Sciatic nerve (tissue), 2 donors: ENCODE data around the gene CHAMP1. TPM values are rescaled to one million over a fixed set of nuclear protein-coding genes. Genes with fewer than 3 reads are reported as not detected.

ENCODE experiments used
- ATAC-seq: fragments of 200-7000 bp; cut with Tn5 transposase; one replicate; pipeline ENCODE4 v1.9.1; 2020; ENCODE audit warnings: mild to moderate bottlenecking, moderate library complexity
- DNase-seq: peaks from one replicate; pipeline ENCODE4 v3.0.0-alpha.2; 2020; ENCODE audit warnings: low spot score
- intact Hi-C: fragments of 100-400 bp; cut with DNase I; formaldehyde crosslinking; loops from one replicate; pipeline ENCODE4 v1.14.2; 2022
- total RNA-seq: library from RNA; stranded (reverse); fragmentation: NEBNext Ultra II Directional; extraction: Animal tissue kit (Norgen Biotek cat#: 25700); gene quantifications from one replicate; pipeline ENCODE4 v1.2.1, GENCODE V29; 2021
- donor health status: DM: no; HTN: no; CAD: no.
- donor health status: DM: no; HTN: no; CAD: no.

Gene CHAMP1, protein sequence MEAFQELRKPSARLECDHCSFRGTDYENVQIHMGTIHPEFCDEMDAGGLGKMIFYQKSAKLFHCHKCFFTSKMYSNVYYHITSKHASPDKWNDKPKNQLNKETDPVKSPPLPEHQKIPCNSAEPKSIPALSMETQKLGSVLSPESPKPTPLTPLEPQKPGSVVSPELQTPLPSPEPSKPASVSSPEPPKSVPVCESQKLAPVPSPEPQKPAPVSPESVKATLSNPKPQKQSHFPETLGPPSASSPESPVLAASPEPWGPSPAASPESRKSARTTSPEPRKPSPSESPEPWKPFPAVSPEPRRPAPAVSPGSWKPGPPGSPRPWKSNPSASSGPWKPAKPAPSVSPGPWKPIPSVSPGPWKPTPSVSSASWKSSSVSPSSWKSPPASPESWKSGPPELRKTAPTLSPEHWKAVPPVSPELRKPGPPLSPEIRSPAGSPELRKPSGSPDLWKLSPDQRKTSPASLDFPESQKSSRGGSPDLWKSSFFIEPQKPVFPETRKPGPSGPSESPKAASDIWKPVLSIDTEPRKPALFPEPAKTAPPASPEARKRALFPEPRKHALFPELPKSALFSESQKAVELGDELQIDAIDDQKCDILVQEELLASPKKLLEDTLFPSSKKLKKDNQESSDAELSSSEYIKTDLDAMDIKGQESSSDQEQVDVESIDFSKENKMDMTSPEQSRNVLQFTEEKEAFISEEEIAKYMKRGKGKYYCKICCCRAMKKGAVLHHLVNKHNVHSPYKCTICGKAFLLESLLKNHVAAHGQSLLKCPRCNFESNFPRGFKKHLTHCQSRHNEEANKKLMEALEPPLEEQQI
- 19.2 TPM for total RNA-seq

DNA sequence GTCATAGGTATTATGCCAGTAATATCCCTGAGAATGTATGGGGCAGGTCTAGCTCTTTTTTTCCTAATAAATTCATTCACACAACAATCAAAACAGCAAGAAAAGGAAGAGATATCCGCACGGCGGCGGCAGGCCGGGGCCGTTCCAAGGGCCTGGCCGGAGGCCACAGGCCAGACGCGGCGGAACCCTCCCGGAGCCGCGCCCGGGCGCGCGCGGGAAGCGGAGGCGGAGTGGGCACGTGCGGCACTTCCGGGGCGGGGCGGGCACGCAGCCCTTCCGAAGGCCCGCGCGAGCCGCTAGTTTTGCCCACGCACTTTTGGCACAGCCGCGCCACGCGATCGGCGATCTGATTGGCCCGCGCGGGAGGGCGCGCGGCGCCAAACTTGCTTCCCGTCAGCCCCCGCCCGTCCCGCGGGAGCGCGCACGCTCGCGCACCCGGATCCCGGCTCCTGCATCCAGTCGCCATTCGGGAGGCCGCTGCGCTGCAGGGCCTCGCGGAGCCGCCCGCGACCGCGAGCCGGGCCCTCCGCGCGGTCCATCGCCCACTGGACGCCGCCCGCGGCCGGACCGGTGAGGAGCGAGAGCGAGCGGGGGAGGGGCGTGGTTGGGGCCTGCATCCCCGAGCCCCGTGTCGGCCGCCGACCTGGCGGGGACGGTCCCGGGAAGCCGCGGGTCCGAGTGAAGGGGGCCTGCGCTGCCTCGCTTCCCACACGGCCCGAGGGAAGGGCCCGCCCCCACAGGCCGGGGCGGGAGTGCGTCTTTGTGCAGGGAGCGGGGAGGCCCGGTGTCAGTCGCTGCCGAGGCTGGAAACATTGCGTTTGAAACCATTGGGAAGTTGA, at the start of gene CHAMP1:
CHAMP1 (plus strand) TSS at position 430 of the 839 bp plus-strand sequence. CDS start 9,340 bp downstream, outside the sequence.
- intact Hi-C loops: no loop called here
- DNase-seq: peak; percentile 97
- ATAC-seq: peak; percentile 97

DNA sequence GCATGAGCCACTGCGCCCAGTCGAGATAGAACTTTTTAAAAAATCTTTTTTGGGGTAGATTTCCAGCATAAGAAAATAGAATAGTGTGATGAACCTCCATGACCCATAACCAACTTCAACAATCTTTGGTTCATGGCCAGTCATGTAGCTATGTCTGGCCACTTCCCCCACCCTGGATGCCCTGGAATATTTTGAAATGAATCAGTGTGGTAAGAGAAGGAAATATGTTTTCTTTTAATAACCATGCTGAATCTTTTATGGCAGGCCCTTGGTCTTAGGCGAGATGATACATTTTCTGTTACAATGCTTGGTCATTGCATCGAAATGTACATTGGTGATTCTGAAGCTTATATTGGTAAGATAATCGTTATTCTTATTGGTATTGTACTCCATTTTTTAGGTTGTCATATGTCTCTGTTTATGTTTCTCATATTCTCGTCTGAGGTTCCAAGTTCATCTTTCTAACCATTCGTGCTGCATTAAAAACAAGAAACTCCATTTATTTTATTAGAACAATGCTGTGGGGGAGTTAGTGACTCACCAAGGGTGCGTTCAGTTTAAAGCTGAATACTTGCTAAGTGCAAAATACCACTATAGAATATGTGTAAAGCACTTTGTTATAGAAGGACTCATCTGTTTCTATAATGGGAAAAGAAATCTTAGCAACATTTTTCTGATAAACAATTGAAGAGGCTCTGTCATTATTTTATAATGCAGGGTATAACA, 49.3 kb upstream of the CHAMP1 start:
- DNase-seq (no peak), ATAC-seq (no peak)
- intact Hi-C loops: no loop called here

- ATAC-seq (no peak), DNase-seq (no peak)
- intact Hi-C loops: no loop called here
Observed at GRCh38 chr13:114266241-114266640, 48.1 kb upstream of the CHAMP1 start.

DNA sequence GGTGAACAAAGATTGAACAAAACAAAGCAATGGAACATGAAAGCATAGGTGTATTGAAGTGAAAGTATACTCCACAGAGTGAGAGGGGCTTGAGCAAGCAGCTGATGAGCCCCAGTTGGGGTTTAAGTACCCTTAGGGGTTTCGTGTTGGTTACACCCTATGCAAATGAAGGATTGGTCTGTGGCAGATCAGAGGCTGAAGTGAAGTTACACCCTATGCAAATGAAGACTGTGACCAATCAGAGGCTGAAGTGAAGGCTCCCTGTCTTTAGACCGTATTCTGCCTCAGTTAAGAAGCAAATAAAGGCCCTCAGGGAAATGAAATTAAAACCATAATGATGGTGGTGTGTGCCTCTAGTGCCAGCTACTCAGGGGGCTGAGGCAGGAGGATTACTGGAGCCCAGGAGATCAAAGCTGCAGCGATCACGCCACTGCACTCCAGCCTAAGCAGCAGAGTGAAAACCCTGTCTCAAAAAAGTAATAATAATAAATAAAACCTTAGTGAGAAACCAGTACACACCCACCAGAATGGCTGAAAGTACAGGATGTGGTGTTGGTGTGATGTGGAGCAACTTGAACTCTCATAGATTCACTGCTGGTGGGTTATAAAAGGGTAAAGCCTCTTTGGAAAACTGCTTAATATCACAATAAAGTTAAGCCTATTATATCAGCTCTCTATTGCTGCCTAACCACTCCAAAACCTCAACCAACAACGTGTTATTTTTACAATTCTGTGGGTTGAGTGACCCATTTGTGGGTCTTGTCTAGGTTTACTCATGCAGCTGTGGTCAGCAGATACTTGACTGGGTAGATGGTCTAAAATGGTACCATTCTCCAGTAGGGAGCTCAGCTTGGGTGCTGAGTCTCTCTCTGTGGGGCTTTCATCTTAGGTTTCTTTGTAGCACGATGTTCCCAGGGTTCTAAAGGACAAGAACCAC, 45.7 kb upstream of the CHAMP1 start:
- DNase-seq (no peak), ATAC-seq (no peak)
- intact Hi-C loops: no loop called here

DNA sequence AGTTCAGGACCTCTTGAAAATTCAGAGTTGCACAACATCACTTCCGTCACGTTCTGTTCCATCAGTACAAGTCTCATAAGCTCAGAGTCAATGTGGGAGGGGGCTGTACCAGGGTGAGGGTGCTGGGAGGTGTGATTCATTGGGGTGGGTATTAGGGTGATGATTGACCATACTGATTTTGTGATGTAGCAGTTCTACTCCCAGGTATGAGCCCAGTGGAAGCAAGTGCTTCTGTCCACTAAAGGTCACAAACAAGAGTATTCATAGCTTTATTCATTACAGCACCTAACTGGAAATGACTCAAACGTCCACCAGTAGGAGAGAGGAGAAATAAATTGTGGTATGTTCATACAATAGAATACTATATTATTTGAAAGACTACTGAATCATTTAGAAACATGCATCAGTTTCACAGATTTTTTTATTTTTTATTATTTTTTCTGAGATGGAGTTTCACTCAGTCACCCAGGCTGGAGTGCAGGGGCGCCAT, 45.0 kb upstream of the CHAMP1 start:
- ATAC-seq: no peak
- no peak for DNase-seq
- intact Hi-C loops: no loop called here

DNA sequence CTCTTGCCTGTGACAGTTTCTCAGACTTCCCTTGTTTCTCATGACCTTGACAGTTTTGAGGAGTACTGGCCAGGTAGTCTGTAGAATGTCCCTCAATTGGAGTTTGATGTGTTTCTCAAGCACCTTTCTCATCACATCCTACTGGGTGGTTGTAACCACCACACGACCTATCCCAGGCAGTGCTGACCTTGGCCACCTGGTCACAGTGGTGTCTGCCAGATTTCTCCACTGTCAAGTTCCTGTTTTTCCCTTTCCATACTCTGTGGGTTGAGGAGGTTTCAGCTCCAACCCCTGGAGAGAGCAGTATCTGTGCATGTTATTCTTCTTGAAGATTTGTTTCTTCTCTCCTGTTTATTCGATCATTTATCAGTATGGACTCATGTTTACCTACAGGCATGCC, 41.3 kb upstream of the CHAMP1 start:
- no peak for DNase-seq
- no peak for ATAC-seq
- intact Hi-C loops: no loop called here

DNA sequence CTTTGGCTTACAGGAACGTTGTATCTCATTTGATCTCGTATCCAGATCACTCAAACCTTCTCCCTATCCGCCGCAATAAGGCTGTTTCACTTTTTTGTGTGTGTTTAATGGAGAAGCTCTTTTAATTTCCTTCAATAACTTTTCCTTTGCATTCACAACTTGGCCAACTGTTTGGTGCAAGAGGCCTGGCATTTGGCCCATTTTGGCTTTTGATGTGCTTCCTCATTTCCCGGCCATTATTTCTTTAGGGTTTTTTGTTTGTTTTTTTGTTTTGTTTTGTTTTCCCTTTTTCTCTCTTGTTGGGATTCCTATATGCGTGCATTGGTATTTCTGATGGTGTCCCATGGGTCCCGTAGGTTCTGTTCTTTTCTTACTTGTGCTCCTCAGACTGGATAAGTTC, 39.0 kb upstream of the CHAMP1 start:
- no peak for ATAC-seq
- intact Hi-C loops: no loop called here
- DNase-seq: no peak

DNA sequence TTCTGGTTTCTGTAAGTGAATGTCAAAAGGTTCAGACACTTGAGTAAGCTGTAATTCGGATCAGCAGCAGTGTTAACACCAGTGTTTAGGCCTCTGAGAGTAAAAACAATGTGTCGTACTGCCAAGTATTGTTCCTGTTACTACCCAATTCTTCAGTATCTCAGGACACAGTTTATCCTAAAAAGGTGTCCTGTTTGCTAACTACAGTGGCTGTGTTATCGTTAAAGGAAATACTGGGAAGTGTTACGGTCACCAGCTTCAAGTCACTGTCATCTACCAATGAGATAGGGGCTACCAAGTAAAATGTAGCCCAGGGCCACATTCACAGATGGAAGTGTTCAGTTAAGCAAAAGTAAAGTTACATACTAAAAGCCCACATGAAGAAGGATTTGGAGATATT, 35.2 kb upstream of the CHAMP1 start:
- ATAC-seq: no peak
- DNase-seq: no peak
- intact Hi-C loops: no loop called here

- intact Hi-C loops: no loop called here
- ATAC-seq (no peak), DNase-seq (no peak)
Observed at GRCh38 chr13:114279758-114280355, 34.4 kb upstream of the CHAMP1 start.

- intact Hi-C loops: no loop called here
- DNase-seq (peak; percentile 95), ATAC-seq (peak; percentile 94)
Observed at GRCh38 chr13:114281351-114282040, 32.8 kb upstream of the CHAMP1 start, which contains the start of gene UPF3A. UPF3A (plus strand) TSS chr13:114281601; CDS start chr13:114281640, 39 bp downstream.

- intact Hi-C loops: no loop called here
- peak; percentile 69 for DNase-seq
- peak; percentile 82 for ATAC-seq
Observed at GRCh38 chr13:114282041-114282670, 32.1 kb upstream of the CHAMP1 start.

DNA sequence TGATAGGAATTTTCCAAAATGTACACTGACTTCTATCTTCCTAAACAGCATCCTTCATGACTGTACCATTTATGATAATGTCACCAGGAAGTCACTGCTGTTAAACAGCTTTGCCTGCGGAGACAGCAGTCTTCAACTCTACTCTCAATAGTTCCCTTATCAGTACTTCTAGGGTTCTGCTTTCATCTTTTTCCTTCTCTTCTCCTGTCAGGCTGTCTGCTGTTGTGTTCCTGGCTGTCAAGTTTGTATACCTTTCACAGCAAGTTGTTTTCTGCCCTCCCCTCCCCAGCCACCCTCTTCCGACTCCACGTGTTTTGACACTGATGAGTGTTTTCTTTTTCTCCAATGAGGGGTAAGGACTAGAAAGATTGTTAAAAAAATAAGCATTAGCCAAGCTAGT, 30.7 kb upstream of the CHAMP1 start:
- intact Hi-C loops: no loop called here
- no peak for DNase-seq
- no peak for ATAC-seq

- intact Hi-C loops: no loop called here
- ATAC-seq: no peak
- no peak for DNase-seq
Observed at GRCh38 chr13:114284680-114285079, 29.6 kb upstream of the CHAMP1 start.

DNA sequence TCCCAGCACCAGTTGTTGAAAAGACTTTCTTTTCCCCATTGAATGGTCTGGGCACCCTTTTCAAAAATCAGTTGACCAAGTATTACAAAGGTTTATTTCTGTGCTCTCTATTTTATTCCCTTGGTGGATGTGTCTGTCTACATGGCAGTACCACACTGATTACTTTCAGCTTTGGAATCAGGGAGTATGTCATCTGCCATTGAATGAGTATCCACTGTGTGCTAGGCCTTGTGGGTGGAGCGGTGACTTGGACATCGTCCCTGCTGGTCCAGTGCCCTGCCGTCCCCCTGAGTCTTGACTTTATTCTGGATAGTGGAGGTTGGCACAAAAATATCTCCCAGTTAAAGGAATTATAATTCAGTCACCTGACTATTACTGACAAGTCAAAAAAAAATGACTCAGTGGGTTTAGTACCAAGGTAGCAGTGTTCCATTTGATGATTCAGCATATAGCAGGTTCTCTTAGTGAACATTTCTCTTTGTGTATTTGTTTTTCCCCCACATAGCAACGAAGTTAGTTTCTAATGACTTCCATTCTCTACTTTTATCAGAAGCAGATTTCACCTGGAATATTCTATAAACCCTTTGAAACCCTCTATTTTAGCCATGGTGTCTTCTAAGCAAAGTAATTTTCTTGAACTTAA, 29.0 kb upstream of the CHAMP1 start:
- ATAC-seq (no peak), DNase-seq (no peak)
- intact Hi-C loops: no loop called here

DNA sequence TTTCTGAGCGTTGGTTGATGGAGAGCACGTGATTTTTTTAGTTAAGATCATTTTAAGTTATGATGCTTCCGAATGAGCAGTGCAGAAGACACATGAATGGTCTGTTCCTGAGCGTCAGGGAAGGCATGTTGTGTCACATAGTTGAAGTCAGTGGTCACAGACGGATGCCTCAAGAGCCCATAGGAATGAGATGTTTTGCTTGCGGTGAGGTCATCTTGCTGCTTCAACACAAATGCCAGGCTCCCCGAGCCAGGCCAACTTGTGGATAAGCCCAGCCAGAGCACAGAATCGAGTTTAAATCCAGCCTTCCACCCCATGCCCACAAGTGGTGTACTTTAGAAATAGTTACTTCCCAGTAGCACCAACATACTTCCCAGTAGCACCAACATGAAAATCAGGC, 27.5 kb upstream of the CHAMP1 start:
- ATAC-seq (no peak), DNase-seq (no peak)
- intact Hi-C loops: no loop called here

DNA sequence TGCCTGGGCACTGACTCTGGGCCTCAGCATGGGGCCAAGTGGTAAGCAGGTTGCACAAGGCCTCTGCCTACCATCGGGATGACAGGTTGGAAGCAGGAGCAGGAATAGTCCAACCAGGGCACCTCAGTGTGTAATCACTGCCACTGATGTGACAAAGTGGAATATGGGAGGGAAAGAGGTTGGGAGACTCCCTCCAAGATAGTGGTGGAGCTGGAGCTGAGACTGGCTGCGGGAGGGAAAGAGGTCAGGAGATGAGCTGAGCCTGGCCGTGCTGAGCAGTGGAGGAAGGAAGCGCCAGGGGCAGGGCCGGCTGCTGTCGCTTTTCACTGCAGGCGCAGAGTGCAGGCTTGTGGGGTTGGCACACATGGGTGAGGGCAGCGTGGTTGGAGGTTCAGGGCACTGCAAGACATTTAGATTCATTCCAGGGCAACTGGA, 26.1 kb upstream of the CHAMP1 start:
- ATAC-seq (no peak), DNase-seq (no peak)
- intact Hi-C loops: no loop called here
